Activated CD4-positive, CD25-positive, alpha-beta regulatory T cell treated with anti-CD3 and anti-CD28 coated beads, Interleukin-2, amount 50 U/mL, for 24 hours (primary cell): ENCODE data around the gene IGFN1.

ENCODE experiments used
- ATAC-seq, 2 donors: fragments of 150-1000 bp; cut with Tn5 transposase; one replicate each; pipeline ENCODE4 v1.10.0; 2021; ENCODE audit warnings: mild to moderate bottlenecking in 1 of 2, moderate library complexity in 1 of 2

Gene IGFN1

GRCh38 chr1:201164645-201165044 is 26.0 kb upstream of the IGFN1 start:
- no peak for ATAC-seq

- no peak for ATAC-seq
Observed at GRCh38 chr1:201167041-201167991, 23.3 kb upstream of the IGFN1 start.

GRCh38 chr1:201169203-201169602 is 21.4 kb upstream of the IGFN1 start:
- ATAC-seq: no peak

- ATAC-seq: no peak
Observed at GRCh38 chr1:201169971-201170532, 20.6 kb upstream of the IGFN1 start.

- peak; percentile 84 to 89 for ATAC-seq
Observed at GRCh38 chr1:201170533-201171062, 20.0 kb upstream of the IGFN1 start.

- ATAC-seq: peak; percentile 70 to 73
Observed at GRCh38 chr1:201171063-201172036, 19.3 kb upstream of the IGFN1 start.

GRCh38 chr1:201172326-201172725 is 18.3 kb upstream of the IGFN1 start:
- ATAC-seq: no peak

- no peak for ATAC-seq
Observed at GRCh38 chr1:201172999-201173610, 17.5 kb upstream of the IGFN1 start.

- no peak for ATAC-seq
Observed at GRCh38 chr1:201173736-201174135, 16.9 kb upstream of the IGFN1 start.

GRCh38 chr1:201175820-201176500 is 14.7 kb upstream of the IGFN1 start:
- ATAC-seq: no peak

GRCh38 chr1:201176940-201177339 is 13.7 kb upstream of the IGFN1 start:
- no peak for ATAC-seq

- no peak for ATAC-seq
Observed at GRCh38 chr1:201178718-201179117, 11.9 kb upstream of the IGFN1 start.

GRCh38 chr1:201180141-201180540 is 10.5 kb upstream of the IGFN1 start:
- no peak for ATAC-seq

- ATAC-seq: no peak
Observed at GRCh38 chr1:201180901-201181300, 9.7 kb upstream of the IGFN1 start.

- no peak for ATAC-seq
Observed at GRCh38 chr1:201181323-201181722, 9.3 kb upstream of the IGFN1 start.

- ATAC-seq: no peak
Observed at GRCh38 chr1:201181726-201182125, 8.9 kb upstream of the IGFN1 start.

GRCh38 chr1:201183209-201183608 is 7.4 kb upstream of the IGFN1 start:
- ATAC-seq: no peak

- ATAC-seq: no peak
Observed at GRCh38 chr1:201183753-201184152, 6.9 kb upstream of the IGFN1 start.

- no peak for ATAC-seq
Observed at GRCh38 chr1:201184307-201185122, 6.1 kb upstream of the IGFN1 start.

GRCh38 chr1:201185123-201185453 is 5.5 kb upstream of the IGFN1 start:
- no peak for ATAC-seq
